ENCODE results near the gene IL3RA.
"Not testable (repeated sequence)": the region's sequence is repeated elsewhere in the genome, so short reads cannot be mapped to it uniquely, and the experiment has no call there.

The IL3RA gene

GRCh38 chrX:1327651-1328304 lies 8.8 kb upstream of the IL3RA start:
- in situ Hi-C loops (cut with MboI; ENCODE audit: low sequenced_read_pairs): no loop called here

GRCh38 chrX:1330605-1331004 lies 6.0 kb upstream of the IL3RA start:
- in situ Hi-C loops (cut with MboI; ENCODE audit: low sequenced_read_pairs): no loop called here

GRCh38 chrX:1332433-1332832 lies 4.2 kb upstream of the IL3RA start:
- in situ Hi-C loops (cut with MboI; ENCODE audit: low sequenced_read_pairs): not testable (repeated sequence)

GRCh38 chrX:1334854-1335253 lies 1.7 kb upstream of the IL3RA start:
- in situ Hi-C loops (cut with MboI; ENCODE audit: low sequenced_read_pairs): no loop called here

- in situ Hi-C loops (cut with MboI; ENCODE audit: low sequenced_read_pairs): no loop called here
Measured at GRCh38 chrX:1336948-1337779, 579 bp downstream of the IL3RA start.

GRCh38 chrX:1341545-1342184 lies 5.1 kb downstream of the IL3RA start:
- in situ Hi-C loops (cut with MboI; ENCODE audit: low sequenced_read_pairs): no loop called here

GRCh38 chrX:1349606-1350005 lies 13.0 kb downstream of the IL3RA start:
- in situ Hi-C loops (cut with MboI; ENCODE audit: low sequenced_read_pairs): not testable (repeated sequence)

GRCh38 chrX:1351981-1352714 lies 15.6 kb downstream of the IL3RA start:
- in situ Hi-C loops (cut with MboI; ENCODE audit: low sequenced_read_pairs): no loop called here

GRCh38 chrX:1354036-1355019 lies 17.7 kb downstream of the IL3RA start:
- in situ Hi-C loops (cut with MboI; ENCODE audit: low sequenced_read_pairs): no loop called here

GRCh38 chrX:1355131-1356046 lies 18.8 kb downstream of the IL3RA start:
- in situ Hi-C loops (cut with MboI; ENCODE audit: low sequenced_read_pairs): no loop called here

- in situ Hi-C loops (cut with MboI; ENCODE audit: low sequenced_read_pairs): no loop called here
Measured at GRCh38 chrX:1357993-1358392, 21.4 kb downstream of the IL3RA start.

GRCh38 chrX:1358793-1359476 lies 22.4 kb downstream of the IL3RA start:
- in situ Hi-C loops (cut with MboI; ENCODE audit: low sequenced_read_pairs): no loop called here

GRCh38 chrX:1359477-1359873 lies 22.9 kb downstream of the IL3RA start:
- in situ Hi-C loops (cut with MboI; ENCODE audit: low sequenced_read_pairs): no loop called here

GRCh38 chrX:1360171-1360570 lies 23.6 kb downstream of the IL3RA start:
- in situ Hi-C loops (cut with MboI; ENCODE audit: low sequenced_read_pairs): no loop called here

GRCh38 chrX:1361275-1361674 lies 24.7 kb downstream of the IL3RA start:
- in situ Hi-C loops (cut with MboI; ENCODE audit: low sequenced_read_pairs): no loop called here

GRCh38 chrX:1361910-1362309 lies 25.3 kb downstream of the IL3RA start:
- in situ Hi-C loops (cut with MboI; ENCODE audit: low sequenced_read_pairs): no loop called here

GRCh38 chrX:1366363-1366762 lies 29.8 kb downstream of the IL3RA start:
- in situ Hi-C loops (cut with MboI; ENCODE audit: low sequenced_read_pairs): not testable (repeated sequence)

GRCh38 chrX:1368385-1368698 lies 31.8 kb downstream of the IL3RA start:
- in situ Hi-C loops (cut with MboI; ENCODE audit: low sequenced_read_pairs): no loop called here

Data from hTERT RPE-1 (cell line).